HepG2 (cell line): ENCODE data around the gene GRAMD1B. TPM values are rescaled to one million over a fixed set of nuclear protein-coding genes. Genes with fewer than 3 reads are reported as not detected.

ENCODE experiments used
- ATAC-seq: fragments of 200-7000 bp; cut with Tn5 transposase; 3 replicates; pipeline ENCODE4 v1.9.1; 2020; ENCODE audit warnings: mild to moderate bottlenecking, moderate library complexity
- BruUV-seq: library from RNA; stranded (reverse); fragments of 400-500 nt; replicated peaks from 2 replicates; lab custom pipeline; 2021; lab: Mats Ljungman, UMichigan
- CTCF ChIA-PET: fragments of 300-600 bp; formaldehyde crosslinking; extraction: SDS; loops from one replicate; lab custom pipeline; 2021; ENCODE audit warnings: low total read pairs, inconsistent platforms, low intra/inter-chr PET ratio; lab: Yijun Ruan, JAX
- POLR2A ChIA-PET: fragments of 350-600 bp; sonication (Branson Sonifier 250); formaldehyde crosslinking; loops from one replicate; lab custom pipeline; 2020; ENCODE audit warnings: antibody characterized with exemption, inconsistent platforms; lab: Yijun Ruan, JAX
- DNase-seq: peaks from one replicate; pipeline ENCODE4 v3.0.0-alpha.2; 2015; ENCODE audit warnings: low spot score
- FAIRE-seq: peaks from 3 replicates; lab custom pipeline; 2011; peaks lifted over from hg19 to GRCh38; lab: Jason Lieb, UNC
- H2AFZ ChIP-seq: one replicate; pipeline ENCODE4 v1.6.1; 2011; ENCODE audit warnings: low read length, inconsistent platforms
- H3K27ac ChIP-seq: fragments of 300-600 bp; 3 replicates; pipeline ENCODE4 v1.8.0; 2011; ENCODE audit warnings: mixed run types, mild to moderate bottlenecking, mixed read lengths, low read length, inconsistent platforms; ENCODE audit not compliant: insufficient read depth; ENCODE audit errors: extremely low read length
- H3K27me3 ChIP-seq, 2 experiments: fragments of 200-600 bp in 1 of 2; 2 replicates in 1 of 2; 3 replicates in 1 of 2; pipeline versions ENCODE4 v1.6.0 to v1.8.0; 2011; ENCODE audit warnings: low read length in 2 of 2, mild to moderate bottlenecking in 2 of 2, moderate library complexity in 2 of 2, inconsistent platforms in 1 of 2; ENCODE audit not compliant: insufficient read depth in 2 of 2, control insufficient read depth in 1 of 2
- H3K36me3 ChIP-seq, 2 experiments: fragments of 200-600 bp in 1 of 2; replicated peaks in 1 of 2; 2 replicates in 1 of 2; 3 replicates in 1 of 2; pipeline versions ENCODE4 v1.5.1 to v1.8.0; 2011; ENCODE audit warnings: low read length in 2 of 2, inconsistent platforms in 1 of 2; ENCODE audit not compliant: insufficient read depth in 2 of 2, control insufficient read depth in 1 of 2
- H3K4me1 ChIP-seq: 2 replicates; pipeline ENCODE4 v1.5.1; 2012; ENCODE audit warnings: low read length, inconsistent platforms; ENCODE audit not compliant: insufficient read depth
- H3K4me2 ChIP-seq: 2 replicates; pipeline ENCODE4 v1.6.0; 2011; ENCODE audit warnings: low read depth, low read length, inconsistent platforms
- H3K4me3 ChIP-seq, 3 experiments: fragments of 200-600 bp in 1 of 3; sonication (generic), shearing (Covaris generic) in 1 of 3; replicated peaks in 1 of 3; 2 replicates each; pipeline ENCODE4 v1.5.1; 2011 to 2016; ENCODE audit warnings: low read length in 3 of 3, inconsistent platforms in 2 of 3, low read depth in 2 of 3, mild to moderate bottlenecking in 2 of 3, control low read depth in 1 of 3, mixed read lengths in 1 of 3; ENCODE audit not compliant: insufficient read depth in 1 of 3
- H3K79me2 ChIP-seq: one replicate; pipeline ENCODE4 v1.6.1; 2011; ENCODE audit warnings: low read length, inconsistent platforms; ENCODE audit not compliant: insufficient read depth
- H3K9ac ChIP-seq: 2 replicates; pipeline ENCODE4 v1.6.0; 2011; ENCODE audit warnings: mild to moderate bottlenecking, low read depth, low read length, inconsistent platforms; ENCODE audit not compliant: insufficient read depth
- H3K9me3 ChIP-seq: 2 replicates; pipeline ENCODE4 v1.5.1; 2012; ENCODE audit warnings: mild to moderate bottlenecking, low read length
- H4K20me1 ChIP-seq: 2 replicates; pipeline ENCODE4 v1.6.0; 2011; ENCODE audit warnings: inconsistent platforms, mild to moderate bottlenecking, low read length, moderate library complexity; ENCODE audit not compliant: insufficient read depth
- ATM ChIP-seq: fragments of 450-650 bp; IDR thresholded peaks from 2 replicates; pipeline ENCODE4 v1.7.1; 2017; ENCODE audit warnings: mild to moderate bottlenecking, borderline replicate concordance
- CHD4 ChIP-seq: fragments of 200-600 bp; sonication (generic); IDR thresholded peaks from 2 replicates; pipeline ENCODE4 v1.7.0; 2017; ENCODE audit warnings: mild to moderate bottlenecking, low read length, borderline replicate concordance
- DPF2 ChIP-seq: sonication (generic); formaldehyde crosslinking; IDR thresholded peaks from 2 replicates; pipeline ENCODE4 v1.4.0; 2020; ENCODE audit warnings: mild to moderate bottlenecking, low read depth, missing genetic modification reagents, borderline replicate concordance
- GATAD1 ChIP-seq: IDR thresholded peaks from 2 replicates; pipeline ENCODE4 v1.6.1; 2016; ENCODE audit warnings: missing genetic modification reagents, missing compliant biosample characterization
- HNRNPLL ChIP-seq: fragments of 200-400 bp; formaldehyde crosslinking; IDR thresholded peaks from 2 replicates; pipeline ENCODE4 v1.6.1; 2017; ENCODE audit warnings: mild to moderate bottlenecking, low read depth, low read length; ENCODE audit not compliant: poor library complexity, severe bottlenecking
- KMT2B ChIP-seq: IDR thresholded peaks from 2 replicates; pipeline ENCODE4 v1.6.1; 2016; ENCODE audit warnings: missing genetic modification reagents, missing compliant biosample characterization
- NFYC ChIP-seq: IDR thresholded peaks from 2 replicates; pipeline ENCODE4 v1.6.1; 2016; ENCODE audit warnings: missing genetic modification reagents, missing compliant biosample characterization
- REXO4 ChIP-seq: sonication (generic); formaldehyde crosslinking; IDR thresholded peaks from 2 replicates; pipeline ENCODE4 v1.8.0; 2022; ENCODE audit warnings: missing genetic modification reagents, mild to moderate bottlenecking, borderline replicate concordance
- RFX1 ChIP-seq: fragments of 450-650 bp; IDR thresholded peaks from 2 replicates; pipeline ENCODE4 v1.6.1; 2017
- SOX5 ChIP-seq: IDR thresholded peaks from 2 replicates; pipeline ENCODE4 v1.6.1; 2016; ENCODE audit warnings: borderline replicate concordance
- SRSF1 ChIP-seq: fragments of 200-400 bp; formaldehyde crosslinking; optimal IDR thresholded peaks from 2 replicates; pipeline ENCODE3; 2017; ENCODE audit warnings: mild to moderate bottlenecking, low read depth, low read length, moderate library complexity
- YEATS4 ChIP-seq: sonication (generic); formaldehyde crosslinking; IDR thresholded peaks from 2 replicates; pipeline ENCODE4 v1.4.0; 2020; ENCODE audit warnings: missing genetic modification reagents, borderline replicate concordance
- ZNF788 ChIP-seq: sonication (generic); formaldehyde crosslinking; IDR thresholded peaks from 2 replicates; pipeline ENCODE4 v1.5.0; 2020; ENCODE audit warnings: mild to moderate bottlenecking, missing genetic modification reagents, borderline replicate concordance
- WGBS: methylation state at CpG from one replicate; pipeline ENCODE4 v1.1.6; 2017; ENCODE audit warnings: low lambda C conversion rate; 5-methylcytosine and 5-hydroxymethylcytosine counted together
- in situ Hi-C: cut with HindIII; loops from 2 replicates; pipeline ENCODE4 v1.10.0; 2017; ENCODE audit warnings: low pct_unique_long_range_greater_than_20kb; ENCODE audit not compliant: extremely low pct_ligation_motif_present
- intact Hi-C: fragments of 100-400 bp; cut with micrococcal nuclease; formaldehyde crosslinking; loops from one replicate; pipeline ENCODE4 v1.10.0; 2022; ENCODE audit not compliant: unreplicated experiment
- polyA plus RNA-seq, 8 experiments: library from polyadenylated mRNA; depleted of rRNA in 3 of 8; stranded (reverse) in 7 of 8; unstranded in 1 of 8; fragments of >200 nt; fragmentation: Illumina TruSeq in 4 of 8; extraction: Trizol in 4 of 8; gene quantifications; 2 replicates each; pipeline versions ENCODE4 v1.2.1 to v1.2.3, GENCODE V29; 2011 to 2016; ENCODE audit warnings: low read depth in 4 of 8, missing spikeins in 1 of 8, mixed read lengths in 1 of 8; ENCODE audit not compliant: insufficient read depth in 1 of 8
- total RNA-seq, 5 experiments: library from RNA; depleted of rRNA; stranded (reverse); fragments of >200 nt; fragmentation: Illumina TruSeq; extraction: Trizol; gene quantifications; 2 replicates each; pipeline ENCODE4 v1.2.3, GENCODE V29; 2016; ENCODE audit warnings: low read depth in 1 of 5

GRAMD1B gene
- total and polyA plus RNA-seq, 2 of the 13 experiments (the other 11 are each of a cell fraction or from before 2014, with no cell fraction given): 0.12 TPM; not detected in 1

- ATAC-seq (no peak), DNase-seq (no peak), FAIRE-seq (no peak)
- Histone ChIP-seq H3K27me3 (no peaks in the 10 kb centered on the region; a peak in 1 of 5 replicates), H4K20me1 (no peaks in the 10 kb centered on the region), H3K4me1 (peaks cover 9% of the 10 kb centered on the region), H3K79me2 (no peaks in the 10 kb centered on the region), H3K9me3 (no peaks in the 10 kb centered on the region), H3K4me2 (no peak overlapping the region), H3K9ac (no peak overlapping the region), H3K27ac (no peak overlapping the region), H3K36me3 (no peaks in the 10 kb centered on the region), H3K4me3 (no peak overlapping the region), H2AFZ (no peak overlapping the region)
- in situ Hi-C loops: no loop called here
- WGBS: 29% methylated on average over 4 of the region's 4 CpGs
- BruUV-seq: no TSS peak
- TF ChIP-seq YEATS4: no peak
- no peak for TF ChIP-seq SRSF1
- TF ChIP-seq NFYC (CRISPR knock-in tag): no peak
- TF ChIP-seq REXO4 (CRISPR knock-in tag): no peak
- TF ChIP-seq CHD4: no peak
- no peak for TF ChIP-seq DPF2 (CRISPR knock-in tag)
- TF ChIP-seq HNRNPLL: no peak
- no peak for TF ChIP-seq SOX5 (CRISPR knock-in tag)
- TF ChIP-seq ATM: no peak
- TF ChIP-seq KMT2B: no peak
- TF ChIP-seq ZNF788 (CRISPR knock-in tag): no peak
- TF ChIP-seq RFX1: no peak
- no peak for TF ChIP-seq GATAD1 (CRISPR knock-in tag)
- ChIA-PET POLR2A (no interaction called here), CTCF (no interaction called here)
- intact Hi-C loops: no loop called here
These were observed 11.5 kb upstream of the GRAMD1B start for GRCh38 chr11:123418351-123419114.
